ENCODE results near the gene LIPE.
A peak's percentile ranks its signal among the peaks of the same experiment; 100 is the strongest.

LIPE gene

DNA sequence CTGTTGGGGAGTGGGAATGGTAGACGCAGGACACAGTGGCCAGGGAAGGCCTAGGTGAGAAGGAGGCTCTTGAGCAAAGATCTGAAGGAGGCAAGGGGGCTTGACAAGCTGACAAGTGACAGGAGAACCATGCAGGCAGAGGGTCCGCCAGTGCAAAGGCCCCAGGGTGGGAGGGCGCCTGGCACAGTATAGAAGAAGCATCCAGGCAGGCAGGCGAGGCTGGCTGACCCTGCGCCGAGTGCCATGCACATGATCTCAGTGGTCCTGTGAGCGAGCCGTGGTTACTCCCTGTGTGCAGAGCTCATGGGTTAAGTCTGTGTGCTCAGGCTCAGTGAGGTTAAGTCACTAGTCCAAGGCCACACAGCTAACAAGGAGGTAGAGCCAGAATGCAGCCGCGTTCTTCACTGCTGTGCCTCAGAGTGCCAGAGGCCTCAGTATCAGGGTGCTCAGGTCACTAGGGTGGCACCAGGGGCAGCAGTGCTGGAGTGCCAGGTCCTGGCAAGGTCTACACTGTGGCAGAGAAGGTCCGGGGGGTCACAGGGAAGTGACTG lies 52.3 kb downstream of the LIPE start:
- no peak for DNase-seq
- no peaks in the 10 kb centered on the region for H3K9me3 Mint-ChIP-seq
- no peaks in the 10 kb centered on the region for H3K4me1 Mint-ChIP-seq (ENCODE audit: low read depth in 2 of 2)
- no peak for ATAC-seq (replicated peaks)
- no peaks in the 10 kb centered on the region for H3K36me3 Mint-ChIP-seq (ENCODE audit: insufficient read depth)
- no peak overlapping the region for H3K27ac Mint-ChIP-seq
- H3K4me3 Mint-ChIP-seq = no peak overlapping the region
- H3K27me3 Mint-ChIP-seq = peaks cover 0 to 2% of the 10 kb centered on the region in 2 donors

DNA sequence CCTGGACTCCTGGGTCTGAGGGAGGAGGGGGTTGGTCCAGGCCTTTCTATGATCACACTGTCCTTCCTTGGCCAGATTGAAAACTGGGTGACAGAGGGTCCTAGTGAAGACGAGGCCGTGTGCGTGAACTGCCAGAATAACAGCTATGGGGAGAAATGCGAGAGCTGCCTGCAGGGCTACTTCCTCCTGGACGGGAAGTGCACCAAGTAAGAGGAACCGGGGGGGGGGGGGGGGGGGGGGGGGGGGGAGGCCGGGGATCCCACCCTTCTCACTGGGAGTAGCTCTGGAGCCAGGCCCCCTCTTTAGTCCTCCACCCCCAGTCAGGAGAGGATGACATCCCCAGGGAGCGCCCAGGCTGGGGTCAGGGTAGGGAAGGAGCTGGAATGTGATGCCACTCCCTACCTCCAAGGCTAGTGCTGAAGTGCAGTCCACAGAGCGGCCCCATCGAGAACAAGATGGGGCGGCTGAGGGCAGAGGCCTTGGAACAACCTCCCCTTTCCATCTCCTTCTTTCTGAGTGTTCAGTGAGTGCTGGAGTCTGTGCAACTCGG lies 56.5 kb downstream of the LIPE start:
- H3K27me3 Mint-ChIP-seq = no peaks in the 10 kb centered on the region
- no peak for DNase-seq
- no peak overlapping the region for H3K4me3 Mint-ChIP-seq
- peak overlapping the region in 1 of 2 donors; percentile 65 for H3K27ac Mint-ChIP-seq
- peaks cover 0 to 3% of the 10 kb centered on the region in 2 donors for H3K4me1 Mint-ChIP-seq (ENCODE audit: low read depth in 2 of 2)
- no peak for ATAC-seq (replicated peaks)
- no peaks in the 10 kb centered on the region for H3K9me3 Mint-ChIP-seq
- no peaks in the 10 kb centered on the region for H3K36me3 Mint-ChIP-seq (ENCODE audit: insufficient read depth)

DNA sequence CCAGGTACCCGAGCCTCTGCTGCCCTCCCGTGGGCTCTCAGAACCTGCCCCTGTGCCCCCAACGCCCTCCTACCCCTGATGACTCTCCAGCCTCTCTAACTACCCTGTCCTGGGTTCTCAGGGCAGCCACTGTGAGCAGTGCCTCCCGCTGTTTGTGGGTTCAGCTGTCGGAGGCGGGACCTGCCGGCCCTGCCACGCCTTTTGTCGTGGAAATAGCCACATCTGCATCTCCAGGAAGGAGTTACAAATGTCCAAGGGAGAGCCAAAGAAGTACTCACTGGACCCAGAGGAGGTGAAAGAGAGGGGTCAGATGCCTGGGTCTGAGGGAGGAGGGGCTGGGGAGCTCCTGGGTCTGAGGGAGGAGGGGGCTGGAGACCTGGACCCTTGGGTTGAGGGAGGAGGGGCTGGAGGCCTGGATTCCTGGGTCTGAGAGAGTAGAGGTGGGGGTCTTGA lies 57.1 kb downstream of the LIPE start:
- Mint-ChIP-seq H3K4me3 (no peak overlapping the region), H3K4me1 (ENCODE audit: low read depth in 2 of 2) (peaks cover 0 to 3% of the 10 kb centered on the region in 2 donors), H3K27ac (peak overlapping the region in 1 of 2 donors; percentile 65), H3K27me3 (no peaks in the 10 kb centered on the region), H3K9me3 (no peaks in the 10 kb centered on the region), H3K36me3 (ENCODE audit: insufficient read depth) (peaks cover under 1% of the 10 kb centered on the region)
- ATAC-seq (replicated peaks) = no peak
- no peak for DNase-seq

DNA sequence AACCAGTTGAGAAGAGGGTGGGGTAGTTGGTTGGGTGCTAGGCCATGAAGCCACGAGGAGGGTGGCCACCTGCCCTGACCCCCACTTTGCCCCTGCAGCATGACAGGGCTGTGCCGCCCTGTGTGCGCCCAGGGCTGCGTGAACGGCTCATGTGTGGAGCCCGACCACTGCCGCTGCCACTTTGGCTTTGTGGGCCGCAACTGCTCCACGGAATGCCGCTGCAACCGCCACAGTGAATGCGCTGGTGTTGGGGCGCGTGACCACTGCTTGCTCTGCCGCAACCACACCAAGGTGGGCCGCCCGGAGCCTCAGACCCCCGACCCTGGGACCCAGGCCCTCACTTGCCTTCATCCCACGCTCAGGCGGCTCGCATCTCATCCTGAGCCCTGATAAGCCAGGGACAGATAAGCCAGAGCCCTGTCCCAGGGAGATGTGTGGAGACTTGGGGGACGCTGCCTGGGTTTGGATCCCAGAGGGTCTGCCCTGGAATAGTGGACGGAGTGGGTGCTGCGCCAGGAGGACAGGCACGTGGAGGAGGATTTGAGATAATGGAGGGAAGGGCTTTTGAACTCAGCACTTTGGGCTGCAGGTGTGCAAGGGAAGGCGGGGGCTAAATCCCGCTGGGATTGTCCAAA lies 57.6 kb downstream of the LIPE start:
- Mint-ChIP-seq H3K36me3 (ENCODE audit: insufficient read depth) (peaks cover 3% of the 10 kb centered on the region), H3K4me1 (ENCODE audit: low read depth in 2 of 2) (peaks cover 0 to 3% of the 10 kb centered on the region in 2 donors), H3K27me3 (no peaks in the 10 kb centered on the region), H3K27ac (no peak overlapping the region), H3K9me3 (no peaks in the 10 kb centered on the region), H3K4me3 (no peak overlapping the region)
- DNase-seq (no peak), ATAC-seq (replicated peaks) (no peak)

DNA sequence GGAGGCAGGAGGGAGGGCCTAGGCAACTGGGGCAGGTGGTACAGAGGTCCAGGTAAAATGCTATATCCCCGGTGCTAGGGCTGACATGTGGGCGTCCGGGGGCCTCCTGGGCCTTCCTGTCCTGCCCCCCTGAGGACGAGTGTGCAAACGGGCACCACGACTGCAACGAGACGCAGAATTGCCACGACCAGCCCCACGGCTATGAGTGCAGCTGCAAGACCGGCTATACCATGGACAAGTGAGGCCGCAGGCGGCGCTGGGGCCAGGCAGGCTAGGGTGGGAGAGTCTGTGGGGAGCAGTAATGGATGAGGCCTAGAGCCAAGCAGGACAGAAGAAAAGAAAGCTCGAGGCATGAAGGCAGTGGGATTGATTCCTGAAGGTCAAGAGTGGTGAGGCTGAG lies 58.4 kb downstream of the LIPE start:
- Mint-ChIP-seq H3K4me3 (no peak overlapping the region), H3K27me3 (no peaks in the 10 kb centered on the region), H3K27ac (no peak overlapping the region), H3K4me1 (ENCODE audit: low read depth in 2 of 2) (peaks cover 0 to 3% of the 10 kb centered on the region in 2 donors), H3K9me3 (no peaks in the 10 kb centered on the region), H3K36me3 (ENCODE audit: insufficient read depth) (peaks cover 3% of the 10 kb centered on the region)
- ATAC-seq (replicated peaks) (no peak), DNase-seq (no peak)

DNA sequence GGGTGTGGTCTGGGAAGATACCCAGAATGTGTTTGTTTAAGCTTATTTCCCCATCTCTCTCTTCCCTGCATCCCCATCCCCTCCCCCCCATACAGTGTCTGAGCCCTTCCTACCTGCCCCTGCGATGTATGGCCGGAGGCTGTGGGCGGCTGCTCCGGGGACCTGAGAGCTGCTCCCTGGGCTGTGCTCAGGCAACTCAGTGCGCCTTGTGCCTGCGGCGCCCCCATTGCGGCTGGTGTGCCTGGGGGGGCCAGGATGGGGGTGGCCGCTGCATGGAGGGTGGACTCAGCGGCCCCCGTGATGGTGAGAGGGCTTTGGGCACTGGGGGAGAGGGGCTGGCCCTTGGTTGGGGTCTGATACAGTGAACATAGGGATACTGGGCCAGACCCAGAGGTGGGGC lies 58.8 kb downstream of the LIPE start:
- Mint-ChIP-seq H3K4me3 (no peak overlapping the region), H3K27ac (no peak overlapping the region), H3K36me3 (ENCODE audit: insufficient read depth) (peaks cover 3% of the 10 kb centered on the region), H3K27me3 (no peaks in the 10 kb centered on the region), H3K4me1 (ENCODE audit: low read depth in 2 of 2) (peaks cover 0 to 3% of the 10 kb centered on the region in 2 donors), H3K9me3 (no peaks in the 10 kb centered on the region)
- DNase-seq (no peak), ATAC-seq (replicated peaks) (no peak)

DNA sequence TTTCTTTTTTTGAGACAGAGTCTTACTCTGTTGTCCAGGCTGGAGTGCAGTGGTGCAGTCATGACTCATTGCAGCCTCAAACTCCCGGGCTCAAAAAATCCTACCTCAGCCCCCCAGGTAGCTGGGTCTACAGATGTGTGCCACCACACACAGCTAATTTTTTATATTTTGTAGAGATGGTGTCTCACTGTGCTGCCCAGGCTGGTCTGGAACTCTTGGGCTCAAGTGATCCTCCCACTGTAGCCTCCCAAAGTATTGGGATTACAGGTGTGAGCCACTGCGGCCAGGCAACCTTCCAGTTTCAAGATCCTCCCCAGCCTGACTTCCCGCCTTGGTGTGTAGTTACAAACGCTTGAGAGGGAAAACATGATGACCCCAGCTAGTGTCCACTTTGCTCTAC lies 59.3 kb downstream of the LIPE start:
- H3K4me1 Mint-ChIP-seq (ENCODE audit: low read depth in 2 of 2) = peaks cover 0 to 3% of the 10 kb centered on the region in 2 donors
- H3K9me3 Mint-ChIP-seq = no peaks in the 10 kb centered on the region
- H3K27ac Mint-ChIP-seq = no peak overlapping the region
- no peaks in the 10 kb centered on the region for H3K27me3 Mint-ChIP-seq
- no peak for ATAC-seq (replicated peaks)
- no peak for DNase-seq
- peaks cover 3% of the 10 kb centered on the region for H3K36me3 Mint-ChIP-seq (ENCODE audit: insufficient read depth)
- no peak overlapping the region for H3K4me3 Mint-ChIP-seq

DNA sequence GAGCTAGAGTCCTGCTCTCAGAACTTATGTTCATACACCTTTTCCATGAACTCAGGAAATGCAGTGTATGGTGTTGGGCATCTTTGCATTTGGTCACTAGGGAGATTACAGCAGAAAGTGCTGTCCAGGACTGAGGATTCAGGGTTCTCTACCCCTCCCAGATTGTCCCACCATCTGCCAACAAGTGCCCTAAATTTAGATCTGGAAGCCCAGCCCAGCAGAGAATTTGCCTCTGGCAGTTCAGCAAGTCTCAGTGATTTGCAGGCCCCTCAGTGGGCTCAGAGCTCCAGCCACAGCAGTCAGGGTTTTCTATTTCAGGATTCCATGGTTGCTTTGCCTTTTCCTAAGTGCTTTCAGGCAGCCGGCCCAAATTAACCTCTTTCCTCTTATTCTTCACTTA lies 60.5 kb downstream of the LIPE start:
- Mint-ChIP-seq H3K4me1 (ENCODE audit: low read depth in 2 of 2) (peaks cover 0 to 3% of the 10 kb centered on the region in 2 donors), H3K9me3 (no peaks in the 10 kb centered on the region), H3K27me3 (no peaks in the 10 kb centered on the region), H3K4me3 (no peak overlapping the region), H3K36me3 (ENCODE audit: insufficient read depth) (peaks cover 3% of the 10 kb centered on the region), H3K27ac (peak overlapping the region in 1 of 2 donors; percentile 54)
- ATAC-seq (replicated peaks) (no peak), DNase-seq (no peak)

DNA sequence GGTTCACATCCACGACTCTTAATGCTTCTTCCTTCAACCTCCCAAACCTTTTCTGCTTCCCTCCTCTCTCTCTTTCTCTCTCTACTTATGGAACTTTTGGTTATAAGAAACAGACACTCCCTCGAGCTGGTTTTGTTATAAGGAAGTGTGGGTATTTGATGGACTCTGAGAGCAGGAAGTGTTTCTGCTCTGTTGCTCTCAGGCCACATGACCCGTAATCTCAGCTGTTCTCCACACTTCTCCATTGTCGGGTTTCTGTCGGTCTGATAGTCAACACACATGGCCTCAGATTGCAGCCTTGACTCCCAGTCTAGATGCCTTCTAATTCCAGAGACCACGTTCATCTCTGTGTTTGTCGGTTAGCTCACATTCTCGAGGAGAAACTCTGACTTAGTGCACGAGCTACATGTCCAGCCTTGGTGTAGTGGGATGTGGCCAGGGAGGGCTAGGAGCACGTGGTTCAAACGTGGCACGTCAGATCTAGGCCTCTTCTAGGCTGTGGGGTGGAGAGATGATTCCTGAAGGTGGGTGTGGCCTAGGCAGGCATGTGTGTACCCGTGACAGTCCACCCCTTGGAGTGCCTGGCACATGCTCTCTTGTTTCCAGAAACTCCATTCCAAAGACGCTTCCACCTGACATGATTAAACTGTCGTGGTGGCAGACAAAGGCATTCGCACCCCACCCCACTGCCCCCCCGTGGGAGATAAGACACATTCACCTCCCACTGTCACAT lies 63.4 kb downstream of the LIPE start:
- ATAC-seq (replicated peaks) (no peak), DNase-seq (no peak)
- Mint-ChIP-seq H3K9me3 (no peaks in the 10 kb centered on the region), H3K27me3 (no peaks in the 10 kb centered on the region), H3K27ac (no peak overlapping the region), H3K4me3 (no peak overlapping the region), H3K4me1 (ENCODE audit: low read depth in 2 of 2) (peaks cover 0 to 1% of the 10 kb centered on the region in 2 donors), H3K36me3 (ENCODE audit: insufficient read depth) (peaks cover 3% of the 10 kb centered on the region)

DNA sequence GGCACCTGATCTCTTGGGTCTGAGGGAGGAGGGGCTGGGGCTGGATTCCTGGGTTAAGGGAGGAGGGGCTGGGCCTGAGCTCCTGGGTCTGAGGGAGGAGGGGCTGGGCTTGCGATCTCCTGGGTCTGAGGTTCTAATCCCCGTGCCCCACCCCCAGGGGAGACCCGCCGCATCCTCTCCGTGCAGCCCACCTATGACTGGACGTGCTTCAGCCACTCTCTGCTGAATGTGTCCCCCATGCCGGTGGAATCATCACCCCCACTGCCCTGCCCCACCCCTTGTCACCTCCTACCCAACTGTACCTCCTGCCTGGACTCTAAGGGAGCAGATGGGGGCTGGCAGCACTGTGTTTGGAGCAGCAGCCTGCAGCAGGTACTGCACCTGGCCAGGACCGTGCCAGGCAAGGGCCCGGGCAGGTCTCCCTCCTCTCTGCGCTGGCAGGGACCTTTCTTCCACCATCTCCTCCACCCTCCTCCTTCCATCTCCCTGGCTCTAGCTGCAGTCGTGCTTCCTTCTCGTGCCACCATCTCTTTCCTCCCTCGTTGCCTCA lies 64.2 kb downstream of the LIPE start:
- DNase-seq (no peak), ATAC-seq (replicated peaks) (no peak)
- Mint-ChIP-seq H3K36me3 (ENCODE audit: insufficient read depth) (peaks cover 7% of the 10 kb centered on the region), H3K27me3 (no peaks in the 10 kb centered on the region), H3K4me3 (no peak overlapping the region), H3K4me1 (ENCODE audit: low read depth in 2 of 2) (no peaks in the 10 kb centered on the region), H3K9me3 (no peaks in the 10 kb centered on the region), H3K27ac (no peak overlapping the region)

DNA sequence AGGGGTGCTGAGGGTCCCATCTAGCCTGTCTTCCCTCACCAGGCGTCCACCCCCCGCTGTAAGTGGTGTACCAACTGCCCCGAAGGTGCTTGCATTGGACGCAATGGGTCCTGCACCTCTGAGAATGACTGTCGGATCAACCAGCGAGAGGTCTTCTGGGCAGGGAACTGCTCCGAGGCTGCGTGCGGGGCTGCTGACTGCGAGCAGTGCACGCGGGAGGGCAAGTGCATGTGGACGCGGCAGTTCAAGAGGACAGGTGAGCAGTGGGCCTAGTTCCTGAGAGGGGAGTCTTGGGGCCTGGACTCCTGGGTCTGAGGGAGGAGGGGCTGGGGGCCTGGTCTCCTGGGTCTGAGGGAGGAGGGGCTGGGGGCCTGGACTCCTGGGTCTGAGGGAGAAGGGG lies 64.8 kb downstream of the LIPE start:
- Mint-ChIP-seq H3K36me3 (ENCODE audit: insufficient read depth) (peaks cover 9% of the 10 kb centered on the region), H3K27ac (no peak overlapping the region), H3K9me3 (no peaks in the 10 kb centered on the region), H3K27me3 (no peaks in the 10 kb centered on the region), H3K4me1 (ENCODE audit: low read depth in 2 of 2) (no peaks in the 10 kb centered on the region), H3K4me3 (no peak overlapping the region)
- no peak for ATAC-seq (replicated peaks)
- no peak for DNase-seq

DNA sequence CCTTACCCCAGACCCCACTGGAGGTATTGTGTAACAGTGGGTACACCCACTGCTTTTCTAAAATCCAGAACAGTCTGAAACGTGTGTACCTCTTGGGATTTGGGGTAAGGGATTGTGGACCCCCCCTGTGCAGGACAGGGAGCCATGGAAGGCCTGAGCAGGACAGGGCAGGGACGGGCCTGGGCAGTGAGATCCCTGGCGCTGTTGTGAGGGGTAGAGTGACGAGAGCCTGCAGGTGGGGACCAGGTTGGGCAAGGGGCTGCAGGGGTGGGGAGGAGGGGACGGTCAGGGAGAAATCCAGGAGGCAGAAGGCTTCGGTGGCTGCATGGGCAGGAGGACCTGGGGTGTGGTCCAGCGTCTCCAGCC lies 65.7 kb downstream of the LIPE start:
- Mint-ChIP-seq H3K4me1 (ENCODE audit: low read depth in 2 of 2) (no peaks in the 10 kb centered on the region), H3K27ac (peak overlapping the region in 1 of 2 donors; percentile 86), H3K4me3 (no peak overlapping the region), H3K9me3 (no peaks in the 10 kb centered on the region), H3K36me3 (ENCODE audit: insufficient read depth) (peaks cover 9% of the 10 kb centered on the region), H3K27me3 (no peaks in the 10 kb centered on the region)
- no peak for DNase-seq
- no peak for ATAC-seq (replicated peaks)

DNA sequence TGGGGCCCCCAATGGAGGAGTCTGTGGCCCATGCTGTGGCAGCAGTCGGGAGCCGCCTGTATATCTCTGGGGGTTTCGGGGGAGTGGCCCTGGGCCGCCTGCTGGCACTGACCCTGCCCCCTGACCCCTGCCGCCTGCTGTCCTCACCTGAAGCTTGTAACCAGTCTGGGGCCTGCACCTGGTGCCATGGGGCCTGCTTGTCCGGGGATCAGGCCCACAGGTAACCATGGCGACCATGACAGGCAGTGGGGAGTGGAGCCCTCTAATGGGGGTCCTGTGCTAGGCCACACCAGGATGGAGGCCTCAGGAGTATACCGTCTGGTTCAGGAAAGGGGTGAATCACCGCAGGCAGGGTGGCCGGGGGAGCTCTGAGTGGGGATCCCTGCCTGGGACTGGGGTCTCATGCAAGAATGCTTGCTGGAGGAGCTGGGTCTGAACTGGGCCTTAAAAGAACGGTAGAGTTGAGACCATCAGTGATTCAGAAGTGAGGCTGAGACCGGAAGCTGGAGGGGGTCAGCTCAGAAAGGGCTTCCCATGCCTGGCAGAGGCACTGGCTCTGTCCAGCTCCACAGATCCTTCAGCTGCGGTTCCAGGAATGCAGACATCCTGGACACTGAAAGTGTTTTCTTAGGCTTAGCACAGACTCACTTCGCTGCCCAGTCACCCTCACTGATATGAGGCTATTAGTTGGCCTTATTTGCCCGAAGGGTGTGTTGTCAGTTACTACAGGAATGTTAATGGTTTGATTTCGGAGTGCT lies 66.2 kb downstream of the LIPE start:
- H3K27me3 Mint-ChIP-seq = no peaks in the 10 kb centered on the region
- peak overlapping the region in 1 of 2 donors; percentile 86 for H3K27ac Mint-ChIP-seq
- no peaks in the 10 kb centered on the region for H3K9me3 Mint-ChIP-seq
- no peaks in the 10 kb centered on the region for H3K4me1 Mint-ChIP-seq (ENCODE audit: low read depth in 2 of 2)
- H3K36me3 Mint-ChIP-seq (ENCODE audit: insufficient read depth) = peaks cover 9% of the 10 kb centered on the region
- ATAC-seq (replicated peaks) (no peak), DNase-seq (no peak)
- no peak overlapping the region for H3K4me3 Mint-ChIP-seq
